HG03521 (cell line): ENCODE measurements around the gene PARL.
"Not testable (repeated sequence)": the region's sequence is repeated elsewhere in the genome, so short reads cannot be mapped to it uniquely, and the experiment has no call there.

Source experiments
- ATAC-seq: cut with Tn5 transposase; IDR thresholded peaks from one replicate; pipeline ENCODE4 v1.9.1; 2021; ENCODE audit warnings: mild to moderate bottlenecking, moderate library complexity; ENCODE audit not compliant: unreplicated experiment

The PARL gene

GRCh38 chr3:183904833-183905780 is 20.4 kb upstream of the PARL start:
- ATAC-seq: no peak

DNA sequence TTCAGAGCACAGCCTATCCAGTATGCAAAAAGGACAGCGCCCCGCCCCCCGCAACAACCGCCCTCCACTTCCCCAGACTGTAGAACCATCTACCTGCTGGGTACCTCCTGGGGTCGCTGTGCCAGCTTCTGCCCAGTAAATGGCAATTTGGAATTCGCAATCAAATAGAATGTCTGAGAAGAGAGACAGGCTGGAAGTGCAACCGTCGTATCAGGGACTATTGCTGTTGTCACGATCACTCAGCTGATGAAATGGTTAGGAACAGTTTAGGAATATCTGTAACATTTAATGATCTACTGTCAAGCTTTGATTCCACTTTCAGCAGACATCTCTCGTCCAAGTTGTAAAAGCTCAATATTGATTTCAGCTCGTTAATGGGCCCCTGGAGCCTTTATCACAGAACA is 13.3 kb upstream of the PARL start:
- ATAC-seq: no peak

GRCh38 chr3:183897606-183898005 is 12.9 kb upstream of the PARL start:
- no peak for ATAC-seq

- ATAC-seq: no peak
These were observed 11.9 kb upstream of the PARL start for GRCh38 chr3:183896610-183897009.

- no peak for ATAC-seq
These were observed 11.5 kb upstream of the PARL start for GRCh38 chr3:183896184-183896583.

DNA sequence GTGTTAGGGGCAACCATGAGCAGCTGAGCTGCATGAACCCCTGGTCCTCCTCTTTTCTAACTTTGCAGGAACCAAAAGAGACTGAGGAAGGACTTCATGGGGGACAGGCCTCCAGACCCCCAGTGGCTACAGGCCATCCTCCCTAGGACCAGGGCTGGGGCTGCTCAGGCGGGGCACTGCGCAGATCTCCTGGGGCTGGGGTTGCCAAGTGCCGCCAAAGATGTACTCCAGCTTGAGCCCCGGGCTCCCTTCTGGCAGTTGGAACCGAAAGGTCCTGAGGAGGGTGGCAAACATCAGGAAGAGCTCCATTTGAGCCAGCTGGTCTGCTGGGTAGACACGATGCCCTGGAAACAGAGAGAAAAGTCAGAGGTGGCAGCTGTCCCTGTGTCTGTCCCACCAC is 11.1 kb upstream of the PARL start:
- ATAC-seq: no peak

- no peak for ATAC-seq
These were observed 10.6 kb upstream of the PARL start for GRCh38 chr3:183895296-183895695.

DNA sequence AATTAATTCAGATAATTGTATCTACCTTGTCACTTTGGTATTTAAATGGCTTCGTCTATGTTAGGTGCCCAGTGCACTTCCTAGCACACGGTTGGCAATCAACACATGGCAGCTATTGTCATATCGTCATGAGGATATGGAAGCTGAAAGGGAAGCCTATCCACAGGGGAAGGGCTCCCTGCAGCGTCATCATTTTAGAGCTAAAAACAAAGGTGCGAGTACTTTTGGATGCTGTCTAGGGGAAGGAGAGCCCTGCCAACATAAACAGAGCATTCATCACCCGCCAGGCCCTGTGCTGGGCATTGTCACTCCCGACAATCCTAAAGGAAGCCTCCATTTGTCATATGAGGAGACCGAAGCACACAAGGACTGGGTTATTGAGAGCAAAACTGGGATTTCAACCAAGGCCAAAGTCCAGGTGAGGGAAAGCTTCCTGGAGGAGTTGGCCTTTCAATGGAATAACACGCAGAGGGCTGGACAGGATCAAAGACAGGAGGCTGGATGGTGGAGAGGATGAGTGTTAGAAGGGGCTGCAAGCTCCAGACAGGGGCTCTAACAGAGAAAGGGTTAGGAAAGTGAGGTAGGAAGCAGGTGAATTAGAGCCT is 8.0 kb upstream of the PARL start:
- ATAC-seq: no peak

DNA sequence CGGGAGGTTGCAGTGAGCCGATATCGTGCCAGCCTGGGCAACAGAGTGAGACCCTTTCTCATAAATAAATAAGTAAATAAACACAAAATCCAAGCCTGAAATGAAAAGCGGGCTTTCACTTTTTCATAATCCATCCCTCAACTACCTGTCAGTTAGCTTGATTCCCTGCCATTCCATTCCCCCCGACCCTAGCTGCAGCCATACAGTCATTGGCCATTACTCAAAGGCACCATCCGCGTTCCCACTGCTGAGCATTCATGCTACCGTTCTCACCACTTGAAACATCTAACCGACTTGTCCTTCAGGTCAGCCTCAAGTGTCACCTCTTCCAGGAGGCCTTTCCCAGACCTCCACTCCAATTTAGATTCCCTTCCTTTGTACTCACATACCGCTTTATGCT is 1.1 kb upstream of the PARL start:
- no peak for ATAC-seq

DNA sequence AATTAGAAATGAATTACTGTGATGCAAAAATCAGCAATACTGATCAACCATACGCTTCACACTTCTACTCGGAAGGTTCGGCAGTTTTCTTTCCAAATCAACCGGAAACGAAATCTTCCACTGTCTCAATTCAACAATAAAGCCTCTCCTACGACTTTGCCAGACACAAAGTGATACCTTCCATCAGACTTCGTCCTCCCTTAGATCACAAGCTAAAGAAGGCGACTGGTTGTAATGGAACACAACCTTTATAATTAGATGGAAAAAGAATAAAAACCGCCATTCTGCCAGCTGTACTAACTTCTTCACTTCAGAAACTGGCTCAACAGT is 618 bp downstream of the PARL start:
- no peak for ATAC-seq

- no peak for ATAC-seq
These were observed 1.2 kb downstream of the PARL start for GRCh38 chr3:183883291-183884096.

DNA sequence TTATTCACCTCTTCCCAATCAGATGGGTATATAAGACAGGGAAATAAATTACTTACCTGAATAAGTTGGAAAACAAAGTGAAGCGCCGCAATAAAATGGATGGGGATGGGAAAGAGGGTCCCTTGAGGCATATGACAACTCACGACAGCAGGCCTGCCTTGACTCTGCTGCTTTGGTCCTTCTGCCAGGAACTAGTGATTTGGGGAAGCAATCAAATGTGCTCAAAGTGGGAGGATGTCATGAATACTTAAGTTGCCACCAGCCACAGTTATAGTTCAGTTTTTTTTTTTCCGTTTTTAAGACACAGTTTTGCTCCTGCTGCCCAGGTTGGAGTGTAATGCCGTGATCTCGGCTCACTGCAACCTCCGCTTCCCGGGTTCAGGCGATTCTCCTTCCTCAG is 4.6 kb downstream of the PARL start:
- ATAC-seq: no peak

GRCh38 chr3:183879243-183879642 is 5.4 kb downstream of the PARL start:
- no peak for ATAC-seq

DNA sequence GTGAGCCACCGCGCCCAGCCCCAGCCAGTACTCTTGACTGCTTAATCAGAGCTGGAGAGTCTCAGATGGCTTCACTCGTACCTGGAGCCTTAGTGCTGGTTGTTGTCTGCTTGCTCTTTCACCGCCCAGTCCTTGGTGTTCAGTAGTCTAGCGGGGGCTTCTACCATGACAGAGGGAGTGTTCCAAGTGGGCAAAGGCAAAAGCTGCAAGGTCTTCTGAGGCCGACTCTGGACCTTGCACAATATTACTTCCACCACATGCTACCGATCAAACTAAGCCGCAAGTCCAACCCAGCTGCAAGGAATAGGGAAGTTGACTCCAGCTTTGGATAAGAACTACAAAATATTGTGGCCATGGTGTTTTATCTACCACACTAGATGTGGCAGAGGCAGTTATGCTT is 6.6 kb downstream of the PARL start:
- no peak for ATAC-seq

DNA sequence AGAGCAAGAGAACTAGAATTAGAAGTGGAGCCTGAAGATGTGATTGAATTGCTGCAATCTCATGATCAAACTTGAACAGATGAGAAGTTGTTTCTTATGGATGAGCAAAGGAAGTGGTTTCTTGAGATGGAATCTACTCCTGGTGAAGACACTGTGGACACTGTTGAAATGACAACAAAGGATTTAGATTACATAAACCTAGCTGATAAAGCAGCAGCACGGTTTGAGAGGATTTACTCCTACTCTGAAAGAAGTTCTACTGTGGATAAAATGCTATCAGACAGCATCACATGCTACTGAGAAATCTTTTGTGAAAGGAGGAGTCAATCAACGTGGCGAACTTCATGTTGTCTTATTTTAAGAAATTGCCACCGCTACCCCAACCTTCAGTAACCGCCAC is 7.5 kb downstream of the PARL start:
- ATAC-seq: not testable (repeated sequence)

DNA sequence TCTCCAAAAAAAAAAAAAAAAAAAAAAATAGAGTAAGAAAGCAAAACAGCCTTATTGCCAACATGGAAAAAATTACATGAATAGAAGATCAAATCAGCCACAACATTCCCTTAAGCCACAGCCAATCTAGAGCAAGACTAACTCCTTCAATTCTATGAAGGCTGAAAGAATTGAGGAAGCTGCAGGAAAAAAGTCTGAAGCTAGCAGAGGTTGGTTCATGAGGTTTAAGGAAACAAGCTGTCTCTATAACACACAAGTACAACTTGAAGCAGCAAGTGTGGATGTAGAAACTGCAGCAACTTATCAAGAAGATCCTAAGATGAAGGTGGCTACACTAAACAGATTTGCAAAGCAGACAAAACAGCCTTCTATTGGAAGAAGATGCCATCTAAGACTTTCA is 9.3 kb downstream of the PARL start:
- no peak for ATAC-seq

DNA sequence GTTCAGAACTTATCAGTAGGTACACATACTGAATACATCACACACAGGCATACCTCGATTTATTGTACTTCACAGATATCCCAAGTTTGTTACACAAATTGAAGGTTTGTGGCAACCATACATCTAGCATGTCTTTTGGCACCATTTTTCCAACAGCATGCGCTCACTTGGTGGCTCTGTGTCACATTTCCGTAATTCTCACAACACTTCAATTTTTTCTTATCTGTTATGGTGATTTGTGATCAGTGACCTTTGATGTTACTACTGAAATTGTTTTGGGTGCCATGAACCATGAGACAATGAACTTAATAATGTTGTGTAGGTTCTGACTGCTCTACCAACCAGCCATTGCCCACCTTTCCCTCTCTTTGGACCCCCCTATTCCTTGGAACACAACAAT is 10.8 kb downstream of the PARL start:
- no peak for ATAC-seq

- ATAC-seq: no peak
These were observed 13.1 kb downstream of the PARL start for GRCh38 chr3:183871541-183871940.

DNA sequence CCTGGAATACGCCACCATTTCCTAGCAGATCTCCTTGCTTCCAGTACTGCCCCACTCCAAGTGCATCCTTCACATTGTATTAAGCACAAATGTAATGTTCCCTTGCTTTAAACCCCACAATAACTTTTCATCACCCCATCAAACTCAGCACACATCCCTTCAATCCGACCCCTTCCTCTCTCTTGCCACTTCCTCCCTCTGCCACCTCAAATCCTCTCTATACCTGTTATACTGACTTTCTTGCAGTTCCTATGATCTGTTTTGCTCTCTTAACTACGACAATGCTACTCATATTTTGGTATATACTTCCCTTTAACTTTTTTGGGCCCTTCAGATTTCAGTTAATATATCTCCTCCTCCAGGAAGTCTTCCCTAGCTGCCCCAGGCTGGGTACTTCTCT is 14.1 kb downstream of the PARL start:
- ATAC-seq: no peak

- no peak for ATAC-seq
These were observed 15.9 kb downstream of the PARL start for GRCh38 chr3:183868796-183869195.

DNA sequence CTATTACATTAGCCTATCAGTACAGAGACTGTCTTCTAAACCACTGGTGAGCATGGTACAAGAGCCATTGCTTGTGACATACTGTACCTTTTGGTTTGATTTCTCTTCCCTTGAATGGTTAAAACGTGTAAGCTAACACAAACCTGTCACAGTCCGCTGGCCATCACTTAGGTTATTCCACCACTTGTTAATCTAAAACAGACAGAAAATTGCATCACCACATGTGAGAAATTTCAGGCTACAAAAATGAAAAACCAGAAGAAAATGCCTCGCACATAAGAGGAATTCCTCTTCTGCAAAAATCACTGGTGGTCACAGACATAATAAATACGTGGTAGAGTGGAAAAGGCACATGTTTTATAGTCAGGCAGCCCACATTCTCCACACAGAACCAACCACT is 22.1 kb downstream of the PARL start:
- no peak for ATAC-seq

GRCh38 chr3:183857863-183858262 is 26.8 kb downstream of the PARL start:
- no peak for ATAC-seq
